ENCODE measurements around the gene VIM.

- TF ChIP-seq CTCF (IDR thresholded peaks at IDR 0.05 in 8 of 11, conservative IDR thresholded peaks at IDR 0.05 in 3 of 11), result no peak
- TF ChIP-seq POLR2A (IDR thresholded peaks at IDR 0.05), result no peak
- TF ChIP-seq POLR2AphosphoS5 (IDR thresholded peaks at IDR 0.05), result no peak
These were observed 12.1 kb downstream of the VIM start for GRCh38 chr10:17240096-17240495.
